Heart left ventricle (tissue), 13 donors: ENCODE measurements around the gene IQSEC1.

Experiments used
- CTCF ChIP-seq, 12 donors: fragments of 200-600 bp; sonication (generic) in 4 of 12; IDR thresholded peaks; one replicate each; pipeline versions ENCODE4 v1.5.0 to v1.8.0; 2018 to 2022; ENCODE audit warnings: antibody characterized with exemption in 12 of 12, mild to moderate bottlenecking in 5 of 12
- POLR2A ChIP-seq, 2 donors: fragments of 450-650 bp; IDR thresholded peaks; one replicate each; pipeline ENCODE4 v1.6.1; 2017; ENCODE audit warnings: antibody characterized with exemption in 2 of 2, mild to moderate bottlenecking in 2 of 2, moderate library complexity in 2 of 2
- donor health status: ischemic (EF 13 %, LVEDD 7.1; RV severe dilation, severe dysfunction).
- donor health status: DM: no; HTN: yes; CAD: no.
- donor health status: DM: no; HTN: no; CAD: no.
- donor health status: ischemic (EF 25% LVEDD 6.9; RV normal size, moderate dysfunction).
- donor health status: ischemic (EF 25% LVEDD 5.7; RV mildly dilated, moderate dysfunction).
- donor health status: ischemic (EF 35%, LVEDD 5.7; RV mildly dilated, moderate dysfunction).
- donor health status: nonischemic (EF 11% LVEDD 7.7; RV severe dilation, severe dysfunction).
- donor health status: DM: yes; HTN: yes; CAD: no.
- donor health status: PGD.
- donor health status: ischemic (EF 29% LVEDD 5.4; RV normal size, mild dysfunction).
- donor health status: nonischemic (EF 23%, LVEDD 6.1; RV moderate dilation, normal function).

- TF ChIP-seq CTCF (IDR thresholded peaks at IDR 0.05), result no peak
- no peak for TF ChIP-seq POLR2A (IDR thresholded peaks at IDR 0.05)
Measured at GRCh38 chr3:12869035-12869621, 204.1 kb downstream of the IQSEC1 start.
